Measurements from ENCODE around the gene SFTA2.

- no peak for TF ChIP-seq YY1 (IDR thresholded peaks at IDR 0.05; ENCODE audit: insufficient read depth, insufficient read length)
- no peak for TF ChIP-seq ZNF274 (IDR thresholded peaks at IDR 0.05; ENCODE audit: low read depth, low read length)
- TF ChIP-seq SUZ12 (IDR thresholded peaks at IDR 0.05; ENCODE audit: extremely low read depth, insufficient read depth, insufficient read length): no peak
Observed at GRCh38 chr6:30915591-30915946, 16.4 kb downstream of the SFTA2 start.

Measured in NT2/D1 (cell line).